ENCODE data around the gene RIC8B. TPM values are rescaled to one million over a fixed set of nuclear protein-coding genes. Genes with fewer than 3 reads are reported as not detected.
"Not testable (repeated sequence)": the region's sequence is repeated elsewhere in the genome, so short reads cannot be mapped to it uniquely, and the experiment has no call there.

RIC8B gene
- total RNA-seq, 1 experiment from 2014 or later = 29.0 TPM

- Histone ChIP-seq H3K9me3 (ENCODE audit: control insufficient read depth, low read depth, low read length) (no peaks in the 10 kb centered on the region), H4K8ac (replicated peaks; ENCODE audit: insufficient read length, low read depth, low read length) (no peak overlapping the region), H3K4me1 (ENCODE audit: insufficient read depth, low read length) (no peaks in the 10 kb centered on the region; the same call in 1 of the 2 replicates), H2AFZ (ENCODE audit: low read length) (no peak overlapping the region), H2BK15ac (ENCODE audit: low read depth, low read length) (no peak overlapping the region), H2BK5ac (ENCODE audit: insufficient read length, low read length) (no peak overlapping the region), H3K18ac (ENCODE audit: insufficient read length, low read depth, low read length) (no peak overlapping the region), H3K79me1 (ENCODE audit: insufficient read depth, low read depth, low read length, poor library complexity, severe bottlenecking) (no peaks in the 10 kb centered on the region), H4K91ac (ENCODE audit: insufficient read length, low read depth, low read length) (no peak overlapping the region), H3K4me2 (ENCODE audit: insufficient read depth, insufficient read length, low read length) (no peak overlapping the region), H3K23me2 (ENCODE audit: insufficient read length, low read depth, low read length, poor library complexity, severe bottlenecking) (no peaks in the 10 kb centered on the region), H2BK12ac (ENCODE audit: insufficient read length, low read depth, low read length) (no peak overlapping the region), H3K27ac (ENCODE audit: insufficient read length, low read depth, low read length) (no peak overlapping the region), H3T11ph (ENCODE audit: low read length) (no peak overlapping the region), H4K20me1 (ENCODE audit: control insufficient read depth, insufficient read depth, insufficient read length) (no peaks in the 10 kb centered on the region), H3K23ac (ENCODE audit: insufficient read length, low read depth, low read length) (no peak overlapping the region), H3K4ac (ENCODE audit: low read depth, low read length) (no peak overlapping the region), H2AK5ac (ENCODE audit: insufficient read length, low read length) (no peak overlapping the region), H3K14ac (ENCODE audit: insufficient read depth, low read length) (no peak overlapping the region), H2BK20ac (ENCODE audit: low read depth, low read length, poor library complexity, severe bottlenecking) (no peak overlapping the region), H3K56ac (ENCODE audit: insufficient read length, low read depth, low read length) (no peak overlapping the region), H4K5ac (ENCODE audit: insufficient read length, low read depth, low read length) (no peak overlapping the region), H3K9ac (ENCODE audit: extremely low read depth, insufficient read length, low read length) (no peak overlapping the region), H3K79me2 (ENCODE audit: insufficient read depth, low read length) (no peaks in the 10 kb centered on the region), H3K27me3 (ENCODE audit: insufficient read depth, low read length) (no peaks in the 10 kb centered on the region), H2BK120ac (ENCODE audit: low read depth, low read length, poor library complexity, severe bottlenecking) (no peak overlapping the region)
- Mint-ChIP-seq H3K36me3 (ENCODE audit: insufficient read depth in 1 of 3, low read depth in 3 of 3) (peaks cover 0 to 5% (median 0%) of the 10 kb centered on the region in 3 experiments; a peak in 4 of 7 replicates), H3K4me3 (no peak overlapping the region; a peak in 1 of 5 replicates), H3K27me3 (ENCODE audit: low read depth) (no peaks in the 10 kb centered on the region; the same call in none of the 2 replicates), H3K4me1 (peaks cover 23 to 25% of the 10 kb centered on the region in 2 experiments), H3K27ac (no peak overlapping the region), H3K9me3 (peaks cover 7 to 12% of the 10 kb centered on the region in 2 experiments; a peak in 4 of 5 replicates)
- WGBS (ENCODE audit: extremely low coverage, insufficient read length, low lambda C conversion rate) = no CpG with 5 or more reads among the region's 4 CpGs
- DNase-seq = no peak
- TF ChIP-seq CTCF (conservative IDR thresholded peaks at IDR 0.05) = peak; percentile 91
Observed at GRCh38 chr12:106919910-106920544, 145.5 kb downstream of the RIC8B start.

GRCh38 chr12:106921976-106922375, 147.5 kb downstream of the RIC8B start:
- not testable (repeated sequence) for H3K36me3 Mint-ChIP-seq (ENCODE audit: insufficient read depth in 1 of 3, low read depth in 3 of 3); H3K56ac ChIP-seq (ENCODE audit: insufficient read length, low read depth, low read length); H4K5ac ChIP-seq (ENCODE audit: insufficient read length, low read depth, low read length); H2BK15ac ChIP-seq (ENCODE audit: low read depth, low read length); H3K23ac ChIP-seq (ENCODE audit: insufficient read length, low read depth, low read length); H2AK5ac ChIP-seq (ENCODE audit: insufficient read length, low read length); H3K4me3 Mint-ChIP-seq; H2BK120ac ChIP-seq (ENCODE audit: low read depth, low read length, poor library complexity, severe bottlenecking); H4K20me1 ChIP-seq (ENCODE audit: control insufficient read depth, insufficient read depth, insufficient read length); H4K91ac ChIP-seq (ENCODE audit: insufficient read length, low read depth, low read length); H3K18ac ChIP-seq (ENCODE audit: insufficient read length, low read depth, low read length); H3K79me2 ChIP-seq (ENCODE audit: insufficient read depth, low read length); H3K14ac ChIP-seq (ENCODE audit: insufficient read depth, low read length); H4K8ac ChIP-seq (replicated peaks; ENCODE audit: insufficient read length, low read depth, low read length); H3K9me3 ChIP-seq (ENCODE audit: control insufficient read depth, low read depth, low read length); H3T11ph ChIP-seq (ENCODE audit: low read length); H3K4me2 ChIP-seq (ENCODE audit: insufficient read depth, insufficient read length, low read length); H3K9ac ChIP-seq (ENCODE audit: extremely low read depth, insufficient read length, low read length); H3K27me3 ChIP-seq (ENCODE audit: insufficient read depth, low read length); H3K27me3 Mint-ChIP-seq (ENCODE audit: low read depth); H3K4me1 ChIP-seq (ENCODE audit: insufficient read depth, low read length); H3K79me1 ChIP-seq (ENCODE audit: insufficient read depth, low read depth, low read length, poor library complexity, severe bottlenecking); H2BK5ac ChIP-seq (ENCODE audit: insufficient read length, low read length); H3K27ac Mint-ChIP-seq; DNase-seq; H2AFZ ChIP-seq (ENCODE audit: low read length); H3K4ac ChIP-seq (ENCODE audit: low read depth, low read length); H3K23me2 ChIP-seq (ENCODE audit: insufficient read length, low read depth, low read length, poor library complexity, severe bottlenecking); H2BK12ac ChIP-seq (ENCODE audit: insufficient read length, low read depth, low read length); H3K27ac ChIP-seq (ENCODE audit: insufficient read length, low read depth, low read length); H2BK20ac ChIP-seq (ENCODE audit: low read depth, low read length, poor library complexity, severe bottlenecking)
- WGBS (ENCODE audit: extremely low coverage, insufficient read length, low lambda C conversion rate) = no CpG with 5 or more reads among the region's 2 CpGs
- H3K9me3 Mint-ChIP-seq = peaks cover 7 to 12% of the 10 kb centered on the region in 2 experiments; a peak in 4 of 5 replicates
- peaks cover 23 to 25% of the 10 kb centered on the region in 2 experiments for H3K4me1 Mint-ChIP-seq

Measured in H9 (cell line).